A549 (cell line): ENCODE measurements around the gene SKI.

Source experiments
- CTCF ChIP-seq: fragments of >200 bp; sonication (Bioruptor Twin); formaldehyde crosslinking; IDR thresholded peaks from 3 replicates; pipeline ENCODE4 v1.5.1; 2016
- TF ChIP-seq, protein P1 (sequence below): IDR thresholded peaks from 2 replicates; pipeline ENCODE4 v1.6.1; 2012

- TF ChIP-seq, protein P1, sequence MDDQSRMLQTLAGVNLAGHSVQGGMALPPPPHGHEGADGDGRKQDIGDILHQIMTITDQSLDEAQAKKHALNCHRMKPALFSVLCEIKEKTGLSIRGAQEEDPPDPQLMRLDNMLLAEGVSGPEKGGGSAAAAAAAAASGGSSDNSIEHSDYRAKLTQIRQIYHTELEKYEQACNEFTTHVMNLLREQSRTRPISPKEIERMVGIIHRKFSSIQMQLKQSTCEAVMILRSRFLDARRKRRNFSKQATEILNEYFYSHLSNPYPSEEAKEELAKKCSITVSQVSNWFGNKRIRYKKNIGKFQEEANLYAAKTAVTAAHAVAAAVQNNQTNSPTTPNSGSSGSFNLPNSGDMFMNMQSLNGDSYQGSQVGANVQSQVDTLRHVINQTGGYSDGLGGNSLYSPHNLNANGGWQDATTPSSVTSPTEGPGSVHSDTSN: no peak
- no peak for TF ChIP-seq CTCF
Observed at GRCh38 chr1:2347409-2347785, 119.3 kb downstream of the SKI start.
